Endothelial cell of umbilical vein (primary cell): ENCODE results near the gene ABCC1. TPM values are rescaled to one million over a fixed set of nuclear protein-coding genes. Genes with fewer than 3 reads are reported as not detected.

Experiments
- BruUV-seq: library from RNA; stranded (reverse); fragments of 400-500 nt; replicated peaks from 2 replicates; lab custom pipeline; 2021; lab: Mats Ljungman, UMichigan
- CTCF ChIA-PET: fragments of 300-600, 350-600 bp; sonication (Branson Sonifier 250); formaldehyde crosslinking; loops from one replicate; lab custom pipeline; 2021; ENCODE audit warnings: antibody characterized with exemption, inconsistent platforms; lab: Charles Lee
- POLR2A ChIA-PET: fragments of 300-600, 350-600 bp; sonication (Branson Sonifier 250); formaldehyde crosslinking; loops from one replicate; lab custom pipeline; 2021; ENCODE audit warnings: antibody characterized with exemption, inconsistent platforms; lab: Charles Lee
- DNase-seq: peaks from one replicate; pipeline ENCODE4 v3.0.0-alpha.2; 2011; ENCODE audit warnings: low read depth, low spot score
- FAIRE-seq: peaks from 2 replicates; lab custom pipeline; 2011; peaks lifted over from hg19 to GRCh38; lab: Jason Lieb, UNC
- H2AFZ ChIP-seq: 2 replicates; pipeline ENCODE4 v1.6.0; 2012; ENCODE audit warnings: low read depth, low read length, control low read depth, inconsistent platforms
- H3K27ac ChIP-seq: 2 replicates; pipeline ENCODE4 v1.5.1; 2011; ENCODE audit warnings: low read depth, mild to moderate bottlenecking, control low read depth, low read length, moderate library complexity; ENCODE audit not compliant: insufficient read depth
- H3K27me3 ChIP-seq, 2 experiments: 2 replicates each; pipeline versions ENCODE4 v1.6.0 to v1.6.1; 2011; ENCODE audit warnings: low read length in 2 of 2, mixed read lengths in 1 of 2; ENCODE audit not compliant: control insufficient read depth in 2 of 2, insufficient read depth in 2 of 2
- H3K36me3 ChIP-seq, 2 experiments: 2 replicates in 1 of 2; 3 replicates in 1 of 2; pipeline ENCODE4 v1.5.1; 2011; ENCODE audit warnings: low read length in 2 of 2, mild to moderate bottlenecking in 1 of 2, moderate library complexity in 1 of 2; ENCODE audit not compliant: control insufficient read depth in 2 of 2, insufficient read depth in 2 of 2; ENCODE audit errors: extremely low read depth in 1 of 2
- H3K4me1 ChIP-seq: 3 replicates; pipeline ENCODE4 v1.5.1; 2011; ENCODE audit warnings: mild to moderate bottlenecking, low read length; ENCODE audit not compliant: control insufficient read depth, insufficient read depth; ENCODE audit errors: extremely low read depth
- H3K4me2 ChIP-seq: 2 replicates; pipeline ENCODE4 v1.6.1; 2011; ENCODE audit warnings: low read length, control low read depth, mixed read lengths; ENCODE audit not compliant: insufficient read depth
- H3K4me3 ChIP-seq, 3 experiments: fragments of 200-600 bp in 1 of 3; sonication (generic), shearing (Covaris generic) in 1 of 3; replicated peaks in 1 of 3; 2 replicates each; pipeline ENCODE4 v1.5.1; 2011 to 2016; ENCODE audit warnings: control low read depth in 3 of 3, low read length in 3 of 3, mild to moderate bottlenecking in 2 of 3, inconsistent platforms in 1 of 3, low read depth in 1 of 3, moderate library complexity in 1 of 3; ENCODE audit not compliant: insufficient read depth in 1 of 3
- H3K79me2 ChIP-seq: 2 replicates; pipeline ENCODE4 v1.6.0; 2012; ENCODE audit warnings: low read length, inconsistent platforms; ENCODE audit not compliant: control insufficient read depth, insufficient read depth
- H3K9ac ChIP-seq: replicated peaks from 2 replicates; pipeline ENCODE3; 2011; ENCODE audit warnings: low read length, control low read depth; ENCODE audit not compliant: insufficient read depth; ENCODE audit errors: extremely low read depth
- H3K9me1 ChIP-seq: replicated peaks from 3 replicates; pipeline ENCODE4 v1.6.0; 2011; ENCODE audit warnings: mild to moderate bottlenecking, low read length; ENCODE audit not compliant: control insufficient read depth, insufficient read depth; ENCODE audit errors: extremely low read depth
- H3K9me3 ChIP-seq: replicated peaks from 2 replicates; pipeline ENCODE4 v1.5.1; 2012; ENCODE audit warnings: low read length, inconsistent platforms; ENCODE audit not compliant: control insufficient read depth, insufficient read depth
- H4K20me1 ChIP-seq: replicated peaks from 2 replicates; pipeline ENCODE3; 2011; ENCODE audit warnings: mild to moderate bottlenecking, low read length; ENCODE audit not compliant: control insufficient read depth, insufficient read depth; ENCODE audit errors: extremely low read depth
- CTCF ChIP-seq, 2 donors: IDR thresholded peaks; 1 replicate in 1 of 2; 2 replicates in 1 of 2; pipeline ENCODE4 v1.5.1; 2011; ENCODE audit warnings: low read length in 2 of 2, mild to moderate bottlenecking in 2 of 2, moderate library complexity in 2 of 2, control low read depth in 1 of 2, inconsistent platforms in 1 of 2, low read depth in 1 of 2; ENCODE audit not compliant: insufficient read depth in 1 of 2; ENCODE audit errors: extremely low read depth in 1 of 2
- EZH2 ChIP-seq: IDR thresholded peaks from 2 replicates; pipeline ENCODE4 v1.6.1; 2012; ENCODE audit warnings: borderline replicate concordance, low read depth, mild to moderate bottlenecking, moderate library complexity, low read length, inconsistent platforms; ENCODE audit not compliant: severe bottlenecking
- FOS ChIP-seq: IDR thresholded peaks from 2 replicates; pipeline ENCODE4 v1.6.1; 2011; ENCODE audit warnings: mild to moderate bottlenecking, low read length, moderate library complexity, borderline replicate concordance; ENCODE audit not compliant: insufficient read depth
- GATA2 ChIP-seq: IDR thresholded peaks from 2 replicates; pipeline ENCODE4 v1.7.0; 2011; ENCODE audit warnings: low read depth, mild to moderate bottlenecking, moderate library complexity, mixed read lengths, low read length; ENCODE audit not compliant: insufficient read length, insufficient read depth
- JUN ChIP-seq: IDR thresholded peaks from 2 replicates; pipeline ENCODE4 v1.6.1; 2011; ENCODE audit warnings: borderline replicate concordance, low read depth; ENCODE audit not compliant: insufficient read length, insufficient read depth
- MAX ChIP-seq: IDR thresholded peaks from 2 replicates; pipeline ENCODE4 v1.6.1; 2011; ENCODE audit not compliant: insufficient read depth, insufficient read length
- MYC ChIP-seq: IDR thresholded peaks from one replicate; pipeline ENCODE4 v1.6.1; 2011; ENCODE audit warnings: mild to moderate bottlenecking, low read depth, low read length
- POLR2A ChIP-seq: IDR thresholded peaks from 2 replicates; pipeline ENCODE4 v1.6.1; 2012; ENCODE audit warnings: low read depth, mild to moderate bottlenecking, control low read depth, low read length
- POLR2AphosphoS5 ChIP-seq: IDR thresholded peaks from 2 replicates; pipeline ENCODE4 v1.6.1; 2012; ENCODE audit warnings: low read depth, mild to moderate bottlenecking, control low read depth, low read length, moderate library complexity; ENCODE audit not compliant: insufficient read depth
- dilution Hi-C: fragments of 300-500 bp; cut with MboI; formaldehyde crosslinking; loops from one replicate; pipeline ENCODE4 v1.15.0; 2019; ENCODE audit warnings: low sequenced_read_pairs; ENCODE audit not compliant: extremely low pct_ligation_motif_present
- intact Hi-C: fragments of 100-400 bp; cut with micrococcal nuclease; formaldehyde crosslinking; loops from one replicate; pipeline ENCODE4 v1.10.0; 2022
- polyA plus RNA-seq, 4 experiments: library from polyadenylated mRNA; depleted of rRNA in 3 of 4; stranded (reverse) in 3 of 4; unstranded in 1 of 4; fragments of >200 nt; gene quantifications; 2 replicates each; pipeline versions ENCODE4 v1.2.1 to v1.2.3, GENCODE V29; 2011 to 2012; ENCODE audit warnings: missing spikeins in 1 of 4
- total RNA-seq: library from RNA; stranded (reverse); gene quantifications from 2 replicates; pipeline ENCODE4 v1.2.3, GENCODE V29; 2021

ABCC1 gene
- total and polyA plus RNA-seq, 2 donors (not counting 3 experiments of a cell fraction or from before 2014, with no cell fraction given), result 46.1 to 89.2 TPM

GRCh38 chr16:16131204-16131603 lies 181.8 kb downstream of the ABCC1 start:
- CTCF ChIA-PET, result no interaction called here
- H3K9me1 ChIP-seq, result no peaks in the 10 kb centered on the region
- DNase-seq (no peak), FAIRE-seq (no peak)
- no peaks in the 10 kb centered on the region for H3K4me1 ChIP-seq
- H2AFZ ChIP-seq, result no peak overlapping the region
- no peaks in the 10 kb centered on the region for H3K27me3 ChIP-seq
- POLR2A ChIA-PET, result no interaction called here
- H3K4me2 ChIP-seq, result no peak overlapping the region
- dilution Hi-C loops, result no loop called here
- H4K20me1 ChIP-seq, result no peaks in the 10 kb centered on the region
- H3K27ac ChIP-seq, result no peak overlapping the region
- no peaks in the 10 kb centered on the region for H3K9me3 ChIP-seq
- TF ChIP-seq POLR2A (no peak), JUN (no peak), CTCF (IDR thresholded peaks at IDR 0.05; ENCODE audit: extremely low read depth in 1 of 2, insufficient read depth in 1 of 2, low read depth in 1 of 2, low read length in 2 of 2) (no peak), EZH2 (no peak), MYC (no peak), POLR2AphosphoS5 (no peak), FOS (no peak), GATA2 (no peak), MAX (no peak)
- peaks cover 18 to 31% of the 10 kb centered on the region in 2 experiments for H3K36me3 ChIP-seq
- H3K4me3 ChIP-seq, result no peak overlapping the region
- no peak overlapping the region for H3K9ac ChIP-seq
- BruUV-seq, result no TSS peak
- no peaks in the 10 kb centered on the region for H3K79me2 ChIP-seq
- intact Hi-C loops, result no loop called here
